Measurements from ENCODE around the gene MORN5. TPM values are rescaled to one million over a fixed set of nuclear protein-coding genes. Genes with fewer than 3 reads are reported as not detected.

Gene MORN5
- total and polyA plus RNA-seq, 2 donors from 2014 or later: 1.6 to 5.6 TPM

DNA sequence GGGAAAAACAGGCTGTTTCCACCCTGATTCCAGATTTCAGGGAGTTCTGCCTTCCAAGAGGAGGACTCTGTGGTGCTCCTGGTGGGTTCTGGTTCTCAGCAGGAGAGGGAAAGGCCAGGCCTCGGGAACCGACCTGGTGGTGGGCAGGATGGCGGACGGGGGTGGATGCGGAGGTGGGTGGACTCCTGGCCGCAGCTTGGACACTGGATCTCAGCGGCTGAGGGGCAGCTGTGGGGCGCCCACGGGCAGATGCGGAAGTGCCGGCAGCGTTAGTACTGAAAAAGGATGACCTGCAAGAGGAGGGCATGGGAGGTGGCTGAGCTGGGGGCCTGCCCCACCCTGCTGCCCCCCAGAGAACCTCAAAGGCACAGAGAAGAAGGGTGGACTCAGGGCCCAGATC lies 44.8 kb downstream of the MORN5 start:
- H3K9me3 ChIP-seq (ENCODE audit: control insufficient read depth in 2 of 3, insufficient read depth in 1 of 3, low read length in 3 of 3): no peaks in the 10 kb centered on the region
- peaks cover 4% of the 10 kb centered on the region for H3K27me3 ChIP-seq (ENCODE audit: control insufficient read depth, insufficient read depth, low read length)
- H3K4me1 ChIP-seq (ENCODE audit: control insufficient read depth in 2 of 3, insufficient read depth in 2 of 3, low read depth in 1 of 3, low read length in 3 of 3): no peaks in the 10 kb centered on the region
- no peaks in the 10 kb centered on the region for H3K36me3 ChIP-seq (ENCODE audit: control insufficient read depth in 2 of 3, insufficient read depth in 3 of 3, low read length in 3 of 3)
- intact Hi-C loops (cut with DNase I): no loop called here
- H3K9ac ChIP-seq (ENCODE audit: low read length in 3 of 3): no peak overlapping the region
- FAIRE-seq (no peak), DNase-seq (no peak)
- TF ChIP-seq, protein P1, sequence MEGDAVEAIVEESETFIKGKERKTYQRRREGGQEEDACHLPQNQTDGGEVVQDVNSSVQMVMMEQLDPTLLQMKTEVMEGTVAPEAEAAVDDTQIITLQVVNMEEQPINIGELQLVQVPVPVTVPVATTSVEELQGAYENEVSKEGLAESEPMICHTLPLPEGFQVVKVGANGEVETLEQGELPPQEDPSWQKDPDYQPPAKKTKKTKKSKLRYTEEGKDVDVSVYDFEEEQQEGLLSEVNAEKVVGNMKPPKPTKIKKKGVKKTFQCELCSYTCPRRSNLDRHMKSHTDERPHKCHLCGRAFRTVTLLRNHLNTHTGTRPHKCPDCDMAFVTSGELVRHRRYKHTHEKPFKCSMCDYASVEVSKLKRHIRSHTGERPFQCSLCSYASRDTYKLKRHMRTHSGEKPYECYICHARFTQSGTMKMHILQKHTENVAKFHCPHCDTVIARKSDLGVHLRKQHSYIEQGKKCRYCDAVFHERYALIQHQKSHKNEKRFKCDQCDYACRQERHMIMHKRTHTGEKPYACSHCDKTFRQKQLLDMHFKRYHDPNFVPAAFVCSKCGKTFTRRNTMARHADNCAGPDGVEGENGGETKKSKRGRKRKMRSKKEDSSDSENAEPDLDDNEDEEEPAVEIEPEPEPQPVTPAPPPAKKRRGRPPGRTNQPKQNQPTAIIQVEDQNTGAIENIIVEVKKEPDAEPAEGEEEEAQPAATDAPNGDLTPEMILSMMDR (IDR thresholded peaks at IDR 0.05; ENCODE audit: borderline replicate concordance, extremely low read depth, insufficient read depth): no peak
- H3K4me3 ChIP-seq (ENCODE audit: low read length in 3 of 3): no peak overlapping the region
- H3K27ac ChIP-seq (ENCODE audit: low read depth in 2 of 2, low read length in 2 of 2): no peak overlapping the region

DNA sequence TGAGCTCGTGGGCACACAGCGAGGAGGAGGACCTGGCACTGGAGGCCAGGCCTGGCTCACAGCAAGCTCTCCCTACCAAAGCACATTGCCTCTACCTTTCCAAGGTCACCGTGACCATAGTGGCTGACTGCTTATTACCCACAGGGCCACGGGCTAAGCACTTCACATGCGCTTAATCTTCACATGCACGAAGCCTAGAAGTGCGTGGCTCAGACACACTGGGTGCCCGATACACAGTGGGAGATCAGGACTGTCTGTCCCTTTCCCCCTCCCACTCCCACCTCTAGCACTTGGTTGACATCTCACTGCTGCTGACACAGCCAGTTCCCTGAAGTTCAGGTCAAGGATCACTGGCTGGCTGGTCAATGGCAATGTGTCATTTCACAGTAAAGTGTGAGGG lies 45.5 kb downstream of the MORN5 start:
- DNase-seq (peak in 1 of 5 donors; percentile 18), FAIRE-seq (no peak)
- intact Hi-C loops (cut with DNase I): no loop called here
- Histone ChIP-seq H3K27me3 (ENCODE audit: control insufficient read depth, insufficient read depth, low read length) (peaks cover 4% of the 10 kb centered on the region), H3K36me3 (ENCODE audit: control insufficient read depth in 2 of 3, insufficient read depth in 3 of 3, low read length in 3 of 3) (no peaks in the 10 kb centered on the region), H3K9ac (ENCODE audit: low read length in 3 of 3) (no peak overlapping the region), H3K4me1 (ENCODE audit: control insufficient read depth in 2 of 3, insufficient read depth in 2 of 3, low read depth in 1 of 3, low read length in 3 of 3) (no peaks in the 10 kb centered on the region), H3K27ac (ENCODE audit: low read depth in 2 of 2, low read length in 2 of 2) (no peak overlapping the region), H3K9me3 (ENCODE audit: control insufficient read depth in 2 of 3, insufficient read depth in 1 of 3, low read length in 3 of 3) (no peaks in the 10 kb centered on the region), H3K4me3 (ENCODE audit: low read length in 3 of 3) (no peak overlapping the region)
- TF ChIP-seq, protein P1 (IDR thresholded peaks at IDR 0.05; ENCODE audit: borderline replicate concordance, extremely low read depth, insufficient read depth): no peak

- intact Hi-C loops (cut with DNase I): no loop called here
- no peak overlapping the region for H3K9ac ChIP-seq (ENCODE audit: low read length in 3 of 3)
These were observed 46.7 kb downstream of the MORN5 start for GRCh38 chr9:122206118-122207046.

More at GRCh38 chr9:122206118-122207046, 46.7 kb downstream of the MORN5 start:
- H3K4me3 ChIP-seq (ENCODE audit: low read length in 3 of 3): no peak overlapping the region
- DNase-seq (peak in 2 of 5 donors; percentile 32 to 63), FAIRE-seq (no peak)
- H3K36me3 ChIP-seq (ENCODE audit: control insufficient read depth in 2 of 3, insufficient read depth in 3 of 3, low read length in 3 of 3): no peaks in the 10 kb centered on the region
- H3K4me1 ChIP-seq (ENCODE audit: control insufficient read depth in 2 of 3, insufficient read depth in 2 of 3, low read depth in 1 of 3, low read length in 3 of 3): no peaks in the 10 kb centered on the region
- no peak overlapping the region for H3K27ac ChIP-seq (ENCODE audit: low read depth in 2 of 2, low read length in 2 of 2)
- H3K9me3 ChIP-seq (ENCODE audit: control insufficient read depth in 2 of 3, insufficient read depth in 1 of 3, low read length in 3 of 3): no peaks in the 10 kb centered on the region
- H3K27me3 ChIP-seq (ENCODE audit: control insufficient read depth, insufficient read depth, low read length): peaks cover 6% of the 10 kb centered on the region
- TF ChIP-seq, protein P1 (IDR thresholded peaks at IDR 0.05; ENCODE audit: borderline replicate concordance, extremely low read depth, insufficient read depth): no peak

Data from kidney (tissue), 14 donors.